ENCODE results near the gene CSRNP2.
"Not testable (repeated sequence)": the region's sequence is repeated elsewhere in the genome, so short reads cannot be mapped to it uniquely, and the experiment has no call there.

CSRNP2 gene

GRCh38 chr12:51078346-51078745 is 5.0 kb downstream of the CSRNP2 start:
- DNase-seq (ENCODE audit: low read depth), result not testable (repeated sequence)

GRCh38 chr12:51077930-51078329 is 5.5 kb downstream of the CSRNP2 start:
- no peak for DNase-seq (ENCODE audit: low read depth)

GRCh38 chr12:51076236-51076930 is 7.0 kb downstream of the CSRNP2 start:
- DNase-seq (ENCODE audit: low read depth), result no peak

GRCh38 chr12:51075390-51075789 is 8.0 kb downstream of the CSRNP2 start:
- no peak for DNase-seq (ENCODE audit: low read depth)

- DNase-seq (ENCODE audit: low read depth), result no peak
These were observed 11.7 kb downstream of the CSRNP2 start for GRCh38 chr12:51071663-51072062.

- DNase-seq (ENCODE audit: low read depth), result no peak
These were observed 13.4 kb downstream of the CSRNP2 start for GRCh38 chr12:51070004-51070403.

- DNase-seq (ENCODE audit: low read depth), result no peak
These were observed 15.6 kb downstream of the CSRNP2 start for GRCh38 chr12:51067771-51068170.

- no peak for DNase-seq (ENCODE audit: low read depth)
These were observed 16.2 kb downstream of the CSRNP2 start for GRCh38 chr12:51067229-51067628.

- DNase-seq (ENCODE audit: low read depth), result no peak
These were observed 17.9 kb downstream of the CSRNP2 start for GRCh38 chr12:51065530-51065929.

- no peak for DNase-seq (ENCODE audit: low read depth)
These were observed 20.6 kb downstream of the CSRNP2 start for GRCh38 chr12:51062631-51063397.

GRCh38 chr12:51059086-51059485 is 24.3 kb downstream of the CSRNP2 start:
- no peak for DNase-seq (ENCODE audit: low read depth)

GRCh38 chr12:51056242-51056641 is 27.2 kb downstream of the CSRNP2 start:
- peak; percentile 33 for DNase-seq (ENCODE audit: low read depth)

- no peak for DNase-seq (ENCODE audit: low read depth)
These were observed 28.3 kb downstream of the CSRNP2 start for GRCh38 chr12:51055060-51055459.

- DNase-seq (ENCODE audit: low read depth), result no peak
These were observed 31.6 kb downstream of the CSRNP2 start for GRCh38 chr12:51051787-51052186.

- DNase-seq (ENCODE audit: low read depth), result no peak
These were observed 33.9 kb downstream of the CSRNP2 start for GRCh38 chr12:51049525-51049924.

- no peak for DNase-seq (ENCODE audit: low read depth)
These were observed 34.6 kb downstream of the CSRNP2 start for GRCh38 chr12:51048661-51049251.

- peak; percentile 98 for DNase-seq (ENCODE audit: low read depth)
These were observed 35.5 kb downstream of the CSRNP2 start, which contains the start of gene LETMD1 for GRCh38 chr12:51047655-51048540. Gene LETMD1 (plus strand): TSS chr12:51048327. CDS start chr12:51048357, 30 bp downstream.

- no peak for DNase-seq (ENCODE audit: low read depth)
These were observed 47.1 kb downstream of the CSRNP2 start for GRCh38 chr12:51036279-51036678.

- DNase-seq (ENCODE audit: low read depth), result no peak
These were observed 49.8 kb downstream of the CSRNP2 start for GRCh38 chr12:51033457-51034089.

- DNase-seq (ENCODE audit: low read depth), result no peak
These were observed 50.3 kb downstream of the CSRNP2 start for GRCh38 chr12:51033048-51033447.

GRCh38 chr12:51028813-51029150 is 54.6 kb downstream of the CSRNP2 start:
- no peak for DNase-seq (ENCODE audit: low read depth)
